Measurements from ENCODE around the gene PTEN.

GRCh38 chr10:87935290-87936141 lies 72.1 kb downstream of the PTEN start:
- no peak for TF ChIP-seq CTCF (IDR thresholded peaks at IDR 0.05)
- TF ChIP-seq POLR2A (IDR thresholded peaks at IDR 0.05), result no peak

All from stomach (tissue), 4 donors.